ENCODE results near the gene CMC1.

The CMC1 gene

GRCh38 chr3:28226020-28226419, 15.4 kb upstream of the CMC1 start:
- H3K27me3 ChIP-seq (ENCODE audit: low read depth, low read length): no peaks in the 10 kb centered on the region

GRCh38 chr3:28228623-28229022, 12.8 kb upstream of the CMC1 start:
- no peak overlapping the region for H3K9ac ChIP-seq (ENCODE audit: low read length)
- H2AFZ ChIP-seq (ENCODE audit: low read depth, low read length): no peak overlapping the region
- no peaks in the 10 kb centered on the region for H3K9me3 ChIP-seq (ENCODE audit: insufficient read depth, low read length)
- H3K4me1 ChIP-seq (ENCODE audit: low read length): no peaks in the 10 kb centered on the region
- no peak for TF ChIP-seq CTCF (IDR thresholded peaks at IDR 0.05; ENCODE audit: low read depth, low read length)
- no peak for TF ChIP-seq EZH2phosphoT487 (IDR thresholded peaks at IDR 0.05; ENCODE audit: low read depth)
- no peak overlapping the region for H3K27ac ChIP-seq (ENCODE audit: low read length)
- H3K4me2 ChIP-seq (ENCODE audit: low read length): no peak overlapping the region
- no peaks in the 10 kb centered on the region for H3K27me3 ChIP-seq (ENCODE audit: low read depth, low read length)
- no peaks in the 10 kb centered on the region for H4K20me1 ChIP-seq (ENCODE audit: insufficient read depth, low read length)
- no peak overlapping the region for H3K4me3 ChIP-seq (ENCODE audit: low read length)
- no peaks in the 10 kb centered on the region for H3K36me3 ChIP-seq (replicated peaks; ENCODE audit: low read depth, low read length)
- no peaks in the 10 kb centered on the region for H3K79me2 ChIP-seq (ENCODE audit: low read length)

More at GRCh38 chr3:28226020-28226419, 15.4 kb upstream of the CMC1 start:
- TF ChIP-seq EZH2phosphoT487 (IDR thresholded peaks at IDR 0.05; ENCODE audit: low read depth): no peak
- TF ChIP-seq CTCF (IDR thresholded peaks at IDR 0.05; ENCODE audit: low read depth, low read length): no peak
- H3K4me3 ChIP-seq (ENCODE audit: low read length): no peak overlapping the region
- H4K20me1 ChIP-seq (ENCODE audit: insufficient read depth, low read length): no peaks in the 10 kb centered on the region
- no peaks in the 10 kb centered on the region for H3K79me2 ChIP-seq (ENCODE audit: low read length)
- H3K9me3 ChIP-seq (ENCODE audit: insufficient read depth, low read length): no peaks in the 10 kb centered on the region
- H3K9ac ChIP-seq (ENCODE audit: low read length): no peak overlapping the region
- no peak overlapping the region for H3K27ac ChIP-seq (ENCODE audit: low read length)
- H2AFZ ChIP-seq (ENCODE audit: low read depth, low read length): no peak overlapping the region
- H3K36me3 ChIP-seq (replicated peaks; ENCODE audit: low read depth, low read length): no peaks in the 10 kb centered on the region
- no peak overlapping the region for H3K4me2 ChIP-seq (ENCODE audit: low read length)
- no peaks in the 10 kb centered on the region for H3K4me1 ChIP-seq (ENCODE audit: low read length)

- no peak overlapping the region for H3K9ac ChIP-seq (ENCODE audit: low read length)
- no peaks in the 10 kb centered on the region for H3K4me1 ChIP-seq (ENCODE audit: low read length)
- H3K9me3 ChIP-seq (ENCODE audit: insufficient read depth, low read length): no peaks in the 10 kb centered on the region
- no peaks in the 10 kb centered on the region for H4K20me1 ChIP-seq (ENCODE audit: insufficient read depth, low read length)
- H3K4me2 ChIP-seq (ENCODE audit: low read length): no peak overlapping the region
- H3K79me2 ChIP-seq (ENCODE audit: low read length): no peaks in the 10 kb centered on the region
- H3K27ac ChIP-seq (ENCODE audit: low read length): no peak overlapping the region
- H3K4me3 ChIP-seq (ENCODE audit: low read length): no peak overlapping the region
- H3K27me3 ChIP-seq (ENCODE audit: low read depth, low read length): no peaks in the 10 kb centered on the region
- no peak overlapping the region for H2AFZ ChIP-seq (ENCODE audit: low read depth, low read length)
- TF ChIP-seq EZH2phosphoT487 (IDR thresholded peaks at IDR 0.05; ENCODE audit: low read depth) (no peak), CTCF (IDR thresholded peaks at IDR 0.05; ENCODE audit: low read depth, low read length) (no peak)
- no peaks in the 10 kb centered on the region for H3K36me3 ChIP-seq (replicated peaks; ENCODE audit: low read depth, low read length)
Observed at GRCh38 chr3:28232659-28233058, 8.8 kb upstream of the CMC1 start.

GRCh38 chr3:28234454-28234853, 7.0 kb upstream of the CMC1 start:
- H3K4me2 ChIP-seq (ENCODE audit: low read length): no peak overlapping the region
- no peaks in the 10 kb centered on the region for H3K36me3 ChIP-seq (replicated peaks; ENCODE audit: low read depth, low read length)
- no peaks in the 10 kb centered on the region for H3K4me1 ChIP-seq (ENCODE audit: low read length)
- H3K27ac ChIP-seq (ENCODE audit: low read length): no peak overlapping the region
- no peaks in the 10 kb centered on the region for H3K27me3 ChIP-seq (ENCODE audit: low read depth, low read length)
- no peaks in the 10 kb centered on the region for H4K20me1 ChIP-seq (ENCODE audit: insufficient read depth, low read length)
- no peak overlapping the region for H2AFZ ChIP-seq (ENCODE audit: low read depth, low read length)
- no peaks in the 10 kb centered on the region for H3K9me3 ChIP-seq (ENCODE audit: insufficient read depth, low read length)
- no peaks in the 10 kb centered on the region for H3K79me2 ChIP-seq (ENCODE audit: low read length)
- no peak overlapping the region for H3K4me3 ChIP-seq (ENCODE audit: low read length)
- H3K9ac ChIP-seq (ENCODE audit: low read length): no peak overlapping the region
- TF ChIP-seq CTCF (IDR thresholded peaks at IDR 0.05; ENCODE audit: low read depth, low read length) (no peak), EZH2phosphoT487 (IDR thresholded peaks at IDR 0.05; ENCODE audit: low read depth) (no peak)

Data from OCI-LY3 (cell line).